GM19324 (cell line): ENCODE measurements around the gene CFHR2.
"Not testable (repeated sequence)": the region's sequence is repeated elsewhere in the genome, so short reads cannot be mapped to it uniquely, and the experiment has no call there.

Experiments
- ATAC-seq: cut with Tn5 transposase; IDR thresholded peaks from one replicate; pipeline ENCODE4 v1.9.1; 2021; ENCODE audit warnings: mild to moderate bottlenecking, moderate library complexity; ENCODE audit not compliant: unreplicated experiment, low FRiP score

Gene CFHR2

GRCh38 chr1:196943568-196943967 is at the start of gene CFHR2:
Gene CFHR2, plus strand, starts transcription at chr1:196943738. Its CDS starts 143 bp downstream, at chr1:196943881.
- ATAC-seq, result not testable (repeated sequence)

- ATAC-seq, result no peak
These were observed 47.2 kb upstream of the CFHR2 start for GRCh38 chr1:196896355-196896754.

GRCh38 chr1:196897158-196897828 is 46.2 kb upstream of the CFHR2 start:
- no peak for ATAC-seq

GRCh38 chr1:196902344-196902743 is 41.2 kb upstream of the CFHR2 start:
- no peak for ATAC-seq

GRCh38 chr1:196910215-196910614 is 33.3 kb upstream of the CFHR2 start:
- ATAC-seq, result no peak

GRCh38 chr1:196912283-196912682 is 31.3 kb upstream of the CFHR2 start:
- ATAC-seq, result not testable (repeated sequence)

- not testable (repeated sequence) for ATAC-seq
These were observed 16.7 kb upstream of the CFHR2 start for GRCh38 chr1:196926839-196927238.

- ATAC-seq, result not testable (repeated sequence)
These were observed 10.7 kb upstream of the CFHR2 start for GRCh38 chr1:196932853-196933252.

- no peak for ATAC-seq
These were observed 9.9 kb upstream of the CFHR2 start for GRCh38 chr1:196933531-196934189.

GRCh38 chr1:196941474-196941873 is 2.1 kb upstream of the CFHR2 start:
- ATAC-seq, result not testable (repeated sequence)

- no peak for ATAC-seq
These were observed 8.3 kb downstream of the CFHR2 start for GRCh38 chr1:196951711-196952394.

- ATAC-seq, result no peak
These were observed 11.2 kb downstream of the CFHR2 start for GRCh38 chr1:196954778-196955177.

- ATAC-seq, result no peak
These were observed 12.4 kb downstream of the CFHR2 start for GRCh38 chr1:196955926-196956325.

GRCh38 chr1:196960854-196961253 is 17.3 kb downstream of the CFHR2 start:
- ATAC-seq, result no peak

GRCh38 chr1:196970182-196970581 is 26.6 kb downstream of the CFHR2 start:
- ATAC-seq, result no peak

GRCh38 chr1:196976278-196976677 is 32.7 kb downstream of the CFHR2 start:
- ATAC-seq, result no peak

GRCh38 chr1:196977278-196977677 is 33.7 kb downstream of the CFHR2 start, which contains the start of gene CFHR5:
Gene CFHR5, plus strand, starts transcription at chr1:196977556. Its CDS starts 109 bp downstream, at chr1:196977665.
- no peak for ATAC-seq

GRCh38 chr1:196980859-196981258 is 37.3 kb downstream of the CFHR2 start:
- no peak for ATAC-seq

GRCh38 chr1:196982247-196982646 is 38.7 kb downstream of the CFHR2 start:
- ATAC-seq, result not testable (repeated sequence)

- not testable (repeated sequence) for ATAC-seq
These were observed 48.5 kb downstream of the CFHR2 start for GRCh38 chr1:196991919-196992651.

- ATAC-seq, result no peak
These were observed 50.4 kb downstream of the CFHR2 start for GRCh38 chr1:196993916-196994315.
